Mucosa of stomach (tissue), 1 donor: Measurements from ENCODE around the gene MOSPD2.

Experiments used
- H3K27me3 ChIP-seq: one replicate; pipeline ENCODE4 v1.7.0; 2013; ENCODE audit warnings: mild to moderate bottlenecking, low read length; ENCODE audit not compliant: control insufficient read depth, insufficient read depth
- H3K36me3 ChIP-seq: one replicate; pipeline ENCODE4 v1.7.0; 2013; ENCODE audit warnings: low read length; ENCODE audit not compliant: control insufficient read depth, insufficient read depth
- H3K4me1 ChIP-seq: one replicate; pipeline ENCODE4 v1.7.0; 2013; ENCODE audit warnings: mild to moderate bottlenecking, low read length; ENCODE audit not compliant: control insufficient read depth, insufficient read depth
- H3K4me3 ChIP-seq: one replicate; pipeline ENCODE4 v1.7.0; 2013; ENCODE audit warnings: low read length
- H3K9ac ChIP-seq: one replicate; pipeline ENCODE4 v1.7.0; 2013; ENCODE audit warnings: mild to moderate bottlenecking, low read length, moderate library complexity
- H3K9me3 ChIP-seq: one replicate; pipeline ENCODE4 v1.7.0; 2013; ENCODE audit warnings: mild to moderate bottlenecking, low read length, moderate library complexity; ENCODE audit not compliant: control insufficient read depth
- donor health status: Pancreatic carcinoma.

MOSPD2 gene

DNA sequence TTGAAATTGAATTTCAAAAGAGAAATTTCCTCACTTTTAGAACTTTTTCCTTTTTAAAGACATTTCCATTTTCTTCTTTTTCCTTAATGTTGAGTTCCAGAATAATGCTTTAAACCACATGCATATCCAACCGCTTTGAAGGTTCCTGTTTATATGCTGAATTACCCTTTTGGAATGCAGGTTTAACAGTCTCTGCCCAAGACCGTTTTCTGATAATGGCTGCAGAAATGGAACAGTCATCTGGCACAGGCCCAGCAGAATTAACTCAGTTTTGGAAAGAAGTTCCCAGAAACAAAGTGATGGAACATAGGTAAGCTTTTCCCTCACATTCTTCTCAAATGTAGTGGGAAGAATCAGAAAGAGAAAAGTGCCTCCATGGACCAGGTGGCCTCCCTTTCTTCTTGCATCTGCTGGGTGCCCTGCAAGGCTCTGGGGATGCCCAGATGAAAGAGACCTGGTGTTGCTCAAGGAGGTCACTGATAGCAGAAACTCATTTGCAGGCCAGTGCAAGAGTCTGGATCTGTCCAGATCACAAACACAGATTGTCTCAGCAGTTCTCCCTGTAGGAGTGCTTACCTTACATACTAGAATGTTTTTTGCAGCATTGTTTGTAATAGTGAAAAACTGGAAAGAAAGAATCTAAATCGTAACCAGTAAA, 42.9 kb downstream of the MOSPD2 start:
- Histone ChIP-seq H3K36me3 (no peaks in the 10 kb centered on the region), H3K27me3 (no peaks in the 10 kb centered on the region), H3K4me3 (no peak overlapping the region), H3K9me3 (no peaks in the 10 kb centered on the region), H3K9ac (no peak overlapping the region), H3K4me1 (no peaks in the 10 kb centered on the region)

DNA sequence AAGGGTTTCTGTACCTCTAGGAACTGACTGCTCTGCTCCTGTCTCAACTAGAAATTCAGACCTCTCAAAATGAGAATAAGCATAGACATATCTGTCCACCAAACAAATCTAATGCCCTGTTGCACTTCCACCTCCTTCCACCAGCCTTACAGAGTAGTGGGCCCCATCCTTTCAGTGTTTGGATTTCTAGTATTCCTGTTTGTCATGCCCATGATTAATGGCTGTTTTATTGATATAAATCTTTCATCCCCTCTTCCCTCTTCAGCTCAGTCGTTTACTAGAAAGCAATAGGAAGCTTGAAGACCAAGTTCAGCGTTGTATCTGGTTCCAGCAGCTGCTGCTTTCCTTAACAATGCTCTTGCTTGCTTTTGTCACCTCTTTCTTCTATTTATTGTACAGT, 46.2 kb downstream of the MOSPD2 start:
- Histone ChIP-seq H3K4me1 (no peaks in the 10 kb centered on the region), H3K27me3 (no peaks in the 10 kb centered on the region), H3K9ac (no peak overlapping the region), H3K4me3 (no peak overlapping the region), H3K9me3 (no peaks in the 10 kb centered on the region), H3K36me3 (no peaks in the 10 kb centered on the region)

DNA sequence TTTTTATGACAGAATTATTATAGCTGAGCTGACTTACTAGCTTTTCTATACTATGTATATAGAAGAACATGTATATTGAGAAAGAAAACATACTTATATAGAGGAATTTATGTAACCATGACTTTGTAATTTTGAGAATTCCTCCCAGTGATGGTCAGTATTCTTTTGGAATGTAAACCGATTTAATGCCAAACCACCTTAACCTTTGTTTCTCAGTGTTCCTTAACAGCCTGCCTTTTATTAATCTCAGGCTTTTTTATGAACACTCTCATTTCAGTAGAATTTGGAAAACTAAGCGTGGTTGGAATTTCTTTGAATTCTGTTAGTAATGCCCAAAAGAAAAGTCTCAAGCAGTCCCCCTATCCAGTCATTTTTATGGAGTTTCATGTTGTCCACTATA, 47.0 kb downstream of the MOSPD2 start:
- H3K4me1 ChIP-seq, result no peaks in the 10 kb centered on the region
- no peaks in the 10 kb centered on the region for H3K9me3 ChIP-seq
- no peak overlapping the region for H3K4me3 ChIP-seq
- no peaks in the 10 kb centered on the region for H3K36me3 ChIP-seq
- no peak overlapping the region for H3K9ac ChIP-seq
- no peaks in the 10 kb centered on the region for H3K27me3 ChIP-seq

DNA sequence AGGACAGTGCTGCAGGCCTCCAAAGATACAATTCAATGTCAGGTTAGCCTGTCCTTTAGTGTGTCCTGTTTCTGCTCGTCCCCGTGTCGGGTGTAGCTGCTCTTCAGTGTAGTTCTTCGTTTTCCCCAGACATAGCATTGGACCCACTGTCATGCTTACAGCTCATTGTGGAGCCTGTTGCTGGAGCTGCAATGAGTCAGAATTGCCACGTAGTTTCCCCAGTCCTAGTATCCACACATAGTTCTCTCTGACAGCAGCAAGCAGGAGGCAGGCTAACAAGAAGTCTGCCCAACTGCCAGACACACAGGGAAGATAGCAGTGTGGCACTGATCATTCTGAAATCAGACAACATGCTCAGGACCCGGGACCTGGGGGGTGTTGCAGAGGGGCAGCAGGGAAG, 49.2 kb downstream of the MOSPD2 start:
- no peak overlapping the region for H3K9ac ChIP-seq
- no peaks in the 10 kb centered on the region for H3K36me3 ChIP-seq
- no peaks in the 10 kb centered on the region for H3K27me3 ChIP-seq
- H3K9me3 ChIP-seq, result no peaks in the 10 kb centered on the region
- no peak overlapping the region for H3K4me3 ChIP-seq
- H3K4me1 ChIP-seq, result no peaks in the 10 kb centered on the region

DNA sequence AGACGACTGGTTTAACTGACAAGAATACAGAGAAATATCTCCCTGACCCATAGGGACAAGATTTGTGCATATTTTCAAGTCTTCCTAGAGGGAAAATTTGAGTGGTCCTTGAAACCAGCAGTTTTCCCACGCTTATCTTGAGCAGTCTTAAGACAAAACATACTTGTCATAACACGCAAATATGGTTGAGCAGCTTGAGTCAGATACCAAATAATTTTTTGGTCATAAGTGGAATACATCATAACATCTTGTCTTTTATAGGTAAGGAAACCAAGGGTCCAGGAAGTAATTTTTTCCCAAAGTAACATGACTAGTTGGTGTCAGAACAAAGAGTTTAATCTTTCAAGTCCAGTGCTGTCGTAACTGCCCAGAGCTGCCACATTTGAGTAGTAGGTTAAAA, 50.5 kb downstream of the MOSPD2 start:
- H3K27me3 ChIP-seq, result no peaks in the 10 kb centered on the region
- no peak overlapping the region for H3K9ac ChIP-seq
- H3K36me3 ChIP-seq, result no peaks in the 10 kb centered on the region
- no peaks in the 10 kb centered on the region for H3K9me3 ChIP-seq
- no peaks in the 10 kb centered on the region for H3K4me1 ChIP-seq
- no peak overlapping the region for H3K4me3 ChIP-seq

DNA sequence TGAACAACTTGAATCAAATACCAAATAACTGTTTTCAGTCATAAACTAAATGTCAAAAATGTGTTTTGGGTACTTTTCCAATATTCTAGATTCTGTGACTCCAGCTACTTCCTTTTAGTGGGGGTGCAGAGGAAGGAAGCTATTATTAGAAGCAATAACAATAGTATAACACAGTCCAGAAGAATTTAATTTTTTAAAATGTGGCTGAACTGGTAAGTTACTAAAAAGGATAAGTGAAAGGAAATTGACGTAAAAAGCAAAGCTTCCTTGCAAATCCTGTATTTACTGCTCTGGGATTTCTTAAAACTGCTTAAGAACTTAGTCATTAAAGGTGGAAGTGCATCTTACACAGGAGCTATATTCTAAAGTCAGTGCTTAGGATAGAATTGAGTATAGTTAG, 53.2 kb downstream of the MOSPD2 start:
- no peaks in the 10 kb centered on the region for H3K27me3 ChIP-seq
- no peak overlapping the region for H3K9ac ChIP-seq
- H3K36me3 ChIP-seq, result no peaks in the 10 kb centered on the region
- H3K4me1 ChIP-seq, result no peaks in the 10 kb centered on the region
- no peak overlapping the region for H3K4me3 ChIP-seq
- H3K9me3 ChIP-seq, result no peaks in the 10 kb centered on the region

DNA sequence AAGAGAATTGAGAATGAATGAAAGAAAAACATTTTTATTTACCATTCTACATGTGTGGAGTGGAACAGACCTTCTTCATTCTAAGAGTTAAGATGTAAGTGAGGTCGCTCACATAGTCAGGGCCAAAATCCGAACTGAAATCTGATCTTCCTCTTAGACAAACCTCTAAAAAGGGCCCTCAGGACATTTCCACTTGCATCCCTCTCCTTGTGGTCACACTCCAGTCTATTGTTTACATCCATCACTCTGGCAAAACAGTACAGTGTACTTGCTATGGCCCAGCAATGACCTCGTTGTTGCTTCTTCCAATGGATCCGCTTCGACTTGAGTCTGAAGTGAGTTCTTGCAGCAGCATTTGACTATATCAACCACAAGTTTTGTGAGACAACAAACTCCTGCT, 54.2 kb downstream of the MOSPD2 start:
- H3K36me3 ChIP-seq, result no peaks in the 10 kb centered on the region
- H3K9me3 ChIP-seq, result no peaks in the 10 kb centered on the region
- no peak overlapping the region for H3K9ac ChIP-seq
- H3K27me3 ChIP-seq, result no peaks in the 10 kb centered on the region
- H3K4me1 ChIP-seq, result no peaks in the 10 kb centered on the region
- no peak overlapping the region for H3K4me3 ChIP-seq

DNA sequence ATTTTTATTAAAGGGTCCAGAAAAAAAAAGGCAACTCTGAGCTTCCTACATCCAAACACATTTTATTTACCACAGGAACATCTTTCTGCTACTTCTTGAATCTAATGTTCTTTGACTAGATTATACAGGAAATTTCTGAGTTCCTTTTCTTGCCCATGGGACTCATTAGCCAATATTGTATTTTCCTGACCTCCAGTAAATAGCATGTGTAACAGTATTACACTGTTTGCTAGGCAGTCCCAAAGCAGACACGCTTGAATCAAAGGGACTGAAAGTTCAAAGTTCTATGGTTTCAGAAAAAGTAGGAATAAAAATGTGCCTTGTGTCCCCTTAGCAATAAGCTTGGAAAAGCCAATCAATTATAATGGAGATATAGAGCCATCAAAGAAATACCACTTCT, 57.4 kb downstream of the MOSPD2 start:
- H3K36me3 ChIP-seq, result no peaks in the 10 kb centered on the region
- no peaks in the 10 kb centered on the region for H3K27me3 ChIP-seq
- no peak overlapping the region for H3K4me3 ChIP-seq
- no peak overlapping the region for H3K9ac ChIP-seq
- no peaks in the 10 kb centered on the region for H3K9me3 ChIP-seq
- no peaks in the 10 kb centered on the region for H3K4me1 ChIP-seq

DNA sequence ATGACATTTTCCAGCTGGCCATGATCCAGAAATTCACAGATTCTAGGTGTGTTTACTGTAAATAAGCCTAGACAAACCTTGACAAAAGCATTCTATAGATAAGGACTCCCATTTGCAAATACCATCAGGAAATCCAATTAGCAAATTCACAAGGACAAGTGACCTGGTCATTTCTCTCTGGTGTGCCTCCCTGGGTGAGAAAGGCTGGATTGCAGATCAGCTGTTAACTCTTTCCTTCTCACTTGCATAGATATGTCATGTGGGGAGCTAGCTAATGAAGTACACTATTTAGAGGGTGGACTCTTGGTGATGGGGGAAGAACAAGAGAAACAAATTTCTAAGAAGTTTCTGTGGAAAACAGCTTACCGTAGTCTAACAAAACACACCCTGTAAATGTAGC, 58.9 kb downstream of the MOSPD2 start:
- Histone ChIP-seq H3K4me3 (no peak overlapping the region), H3K36me3 (no peaks in the 10 kb centered on the region), H3K4me1 (no peaks in the 10 kb centered on the region), H3K27me3 (no peaks in the 10 kb centered on the region), H3K9me3 (no peaks in the 10 kb centered on the region), H3K9ac (no peak overlapping the region)

DNA sequence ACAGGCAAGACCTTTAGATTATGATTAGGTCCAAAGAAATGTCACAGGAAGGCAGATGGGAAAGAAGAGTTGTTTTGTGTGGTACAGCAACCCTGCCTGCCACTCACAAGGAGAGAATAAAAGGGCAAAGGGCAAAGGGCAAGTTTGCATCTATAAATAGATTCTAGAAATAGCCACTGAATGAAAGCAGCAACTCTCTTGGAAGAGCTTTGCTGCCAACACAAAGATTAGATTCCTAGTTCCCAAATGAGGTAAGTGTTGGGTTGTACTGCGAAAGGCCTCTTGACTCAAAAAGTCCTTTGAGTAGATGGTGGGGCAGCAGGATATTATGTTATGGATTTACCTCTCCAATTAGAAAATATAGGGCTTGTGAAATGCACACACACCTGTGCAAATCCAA, 61.2 kb downstream of the MOSPD2 start:
- H3K27me3 ChIP-seq, result no peaks in the 10 kb centered on the region
- H3K4me1 ChIP-seq, result no peaks in the 10 kb centered on the region
- no peaks in the 10 kb centered on the region for H3K9me3 ChIP-seq
- H3K9ac ChIP-seq, result no peak overlapping the region
- no peak overlapping the region for H3K4me3 ChIP-seq
- H3K36me3 ChIP-seq, result no peaks in the 10 kb centered on the region

DNA sequence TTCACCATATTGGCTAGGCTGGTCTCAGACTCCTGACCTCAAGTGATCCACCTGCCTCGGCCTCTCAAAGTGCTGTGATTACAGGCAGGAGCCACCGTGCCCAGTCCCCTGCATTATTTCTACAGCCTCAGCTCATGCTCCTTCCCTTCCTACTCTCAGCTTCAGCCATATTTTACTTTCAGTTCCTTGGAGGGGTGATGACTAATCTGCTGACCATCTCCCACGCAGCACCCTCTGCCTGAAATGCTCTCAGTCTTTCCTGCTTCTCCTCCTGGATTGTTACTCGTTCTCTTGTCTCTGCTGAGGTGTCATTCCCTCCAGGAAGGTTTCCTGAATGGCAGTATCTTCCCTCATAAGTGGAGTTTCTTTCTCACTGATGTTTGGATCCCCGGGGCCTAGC, 63.3 kb downstream of the MOSPD2 start:
- no peak overlapping the region for H3K9ac ChIP-seq
- no peaks in the 10 kb centered on the region for H3K36me3 ChIP-seq
- H3K4me1 ChIP-seq, result no peaks in the 10 kb centered on the region
- H3K9me3 ChIP-seq, result no peaks in the 10 kb centered on the region
- H3K4me3 ChIP-seq, result no peak overlapping the region
- no peaks in the 10 kb centered on the region for H3K27me3 ChIP-seq

DNA sequence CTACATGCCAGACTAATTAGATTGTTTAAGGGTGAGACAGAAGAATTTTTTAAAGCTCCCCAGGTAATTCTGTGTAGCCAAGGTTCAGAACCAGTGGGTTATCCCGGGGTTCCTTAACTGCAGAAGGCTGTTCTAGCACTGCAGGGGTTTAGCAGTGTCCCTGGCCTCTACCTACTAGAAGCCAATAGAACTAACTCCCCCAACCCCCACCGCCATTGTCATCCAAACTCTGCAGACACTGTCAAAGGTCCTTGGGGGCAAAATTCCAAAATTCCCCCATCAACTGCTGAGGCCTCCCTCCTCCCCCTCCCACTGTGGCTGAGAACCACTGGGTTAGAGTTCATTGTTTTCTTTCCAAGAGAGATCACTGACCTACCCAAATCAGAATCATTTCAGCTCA, 66.4 kb downstream of the MOSPD2 start:
- H3K27me3 ChIP-seq, result no peaks in the 10 kb centered on the region
- no peaks in the 10 kb centered on the region for H3K36me3 ChIP-seq
- no peak overlapping the region for H3K9ac ChIP-seq
- H3K4me3 ChIP-seq, result no peak overlapping the region
- no peaks in the 10 kb centered on the region for H3K9me3 ChIP-seq
- no peaks in the 10 kb centered on the region for H3K4me1 ChIP-seq

DNA sequence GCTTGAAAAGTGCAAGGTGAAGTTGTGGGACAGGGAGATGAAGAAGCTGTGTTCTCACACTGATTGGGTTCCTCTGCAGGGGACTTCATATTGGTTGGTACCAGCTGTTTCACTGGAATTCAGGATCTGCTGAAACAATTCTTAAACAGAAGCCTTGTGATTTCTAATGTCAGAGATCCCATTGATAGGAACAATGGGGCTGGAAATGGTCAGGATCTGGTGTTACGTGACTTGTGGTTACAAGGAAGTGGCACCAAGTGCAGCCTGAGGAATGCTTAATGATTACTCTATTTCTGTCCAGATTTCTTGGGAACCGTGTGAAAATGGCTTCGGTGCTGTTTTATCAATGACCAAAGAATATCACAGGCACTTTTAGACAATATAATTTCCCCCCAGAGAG, 68.1 kb downstream of the MOSPD2 start:
- Histone ChIP-seq H3K4me1 (no peaks in the 10 kb centered on the region), H3K9ac (no peak overlapping the region), H3K9me3 (no peaks in the 10 kb centered on the region), H3K4me3 (no peak overlapping the region), H3K27me3 (no peaks in the 10 kb centered on the region), H3K36me3 (no peaks in the 10 kb centered on the region)
